B cell (primary cell): ENCODE results near the gene GRK1. TPM values are rescaled to one million over a fixed set of nuclear protein-coding genes. Genes with fewer than 3 reads are reported as not detected.

ENCODE experiments used
- ATAC-seq: fragments of 200-7000 bp; cut with Tn5 transposase; one replicate; pipeline ENCODE4 v1.10.0; 2021; ENCODE audit warnings: low read depth, mild to moderate bottlenecking, moderate number of reproducible peaks, moderate library complexity
- CTCF ChIA-PET: fragments of 350-600 bp; sonication (Branson Sonifier 250); formaldehyde crosslinking; loops from one replicate; lab custom pipeline; 2021; ENCODE audit warnings: antibody characterized with exemption, inconsistent platforms; lab: Charles Lee
- POLR2A ChIA-PET: fragments of 350-600 bp; sonication (Branson Sonifier 250); formaldehyde crosslinking; loops from one replicate; lab custom pipeline; 2021; ENCODE audit warnings: antibody characterized with exemption; lab: Charles Lee
- DNase-seq: peaks from one replicate; pipeline ENCODE4 v3.0.0; 2013
- H2AFZ ChIP-seq: 2 replicates; pipeline ENCODE4 v1.6.1; 2012; ENCODE audit warnings: mild to moderate bottlenecking, low read depth, low read length; ENCODE audit not compliant: insufficient read depth, poor library complexity, severe bottlenecking
- H3K27ac ChIP-seq, 2 donors: 1 replicate in 1 of 2; 2 replicates in 1 of 2; pipeline ENCODE4 v1.5.1; 2012 to 2013; ENCODE audit warnings: low read length in 2 of 2, mild to moderate bottlenecking in 2 of 2, moderate library complexity in 1 of 2
- H3K27me3 ChIP-seq, 4 experiments: fragments of 200-600 bp in 1 of 4; sonication (generic) in 1 of 4; replicated peaks in 1 of 4; 1 replicate in 2 of 4; 2 replicates in 2 of 4; pipeline versions ENCODE4 v1.6.1 to v1.7.0; 2013 to 2016; ENCODE audit warnings: low read length in 3 of 4, mild to moderate bottlenecking in 2 of 4, mixed read lengths in 1 of 4, moderate library complexity in 1 of 4; ENCODE audit not compliant: insufficient read depth in 4 of 4, control insufficient read depth in 3 of 4; ENCODE audit errors: control extremely low read depth in 1 of 4
- H3K36me3 ChIP-seq, 2 experiments: replicated peaks in 1 of 2; 1 replicate in 1 of 2; 2 replicates in 1 of 2; pipeline versions ENCODE4 v1.6.1 to v1.7.1; 2013; ENCODE audit warnings: low read length in 1 of 2; ENCODE audit not compliant: insufficient read depth in 2 of 2, control insufficient read depth in 1 of 2; ENCODE audit errors: control extremely low read depth in 1 of 2, extremely low read depth in 1 of 2
- H3K4me1 ChIP-seq, 2 donors: fragments of 200-600 bp in 1 of 2; sonication (generic) in 1 of 2; 1 replicate in 1 of 2; 2 replicates in 1 of 2; pipeline versions ENCODE4 v1.5.1 to v1.6.1; 2013 to 2017; ENCODE audit warnings: low read length in 2 of 2; ENCODE audit not compliant: control insufficient read depth in 2 of 2, insufficient read depth in 2 of 2
- H3K4me2 ChIP-seq: replicated peaks from 2 replicates; pipeline ENCODE3; 2012; ENCODE audit warnings: mild to moderate bottlenecking, low read depth, low read length; ENCODE audit not compliant: poor library complexity, severe bottlenecking
- H3K4me3 ChIP-seq, 5 experiments: fragments of 200-600 bp in 1 of 5; sonication (generic) in 1 of 5; 1 replicate in 3 of 5; 2 replicates in 2 of 5; pipeline versions ENCODE4 v1.5.1 to v1.7.0; 2011 to 2016; ENCODE audit warnings: low read length in 4 of 5, mild to moderate bottlenecking in 4 of 5, low read depth in 2 of 5, control low read depth in 1 of 5, moderate library complexity in 1 of 5; ENCODE audit not compliant: insufficient read depth in 1 of 5; ENCODE audit errors: control extremely low read depth in 1 of 5, extremely low read depth in 1 of 5
- H3K79me2 ChIP-seq: fragments of 200-600 bp; sonication (generic); one replicate; pipeline ENCODE4 v1.6.0; 2016; ENCODE audit warnings: low read length; ENCODE audit not compliant: control insufficient read depth, insufficient read depth
- H3K9ac ChIP-seq: fragments of 200-600 bp; sonication (generic); 2 replicates; pipeline ENCODE4 v1.6.1; 2017; ENCODE audit warnings: mild to moderate bottlenecking, low read length, moderate library complexity
- H3K9me3 ChIP-seq, 3 donors: one replicate each; pipeline versions ENCODE4 v1.6.1 to v1.7.1; 2013; ENCODE audit warnings: low read length in 2 of 3; ENCODE audit not compliant: control insufficient read depth in 2 of 3, insufficient read depth in 1 of 3; ENCODE audit errors: control extremely low read depth in 1 of 3
- H4K20me1 ChIP-seq: 2 replicates; pipeline ENCODE4 v1.6.0; 2012; ENCODE audit warnings: mild to moderate bottlenecking, low read length; ENCODE audit not compliant: insufficient read depth, control insufficient read depth, poor library complexity, severe bottlenecking
- H3K27ac Mint-ChIP-seq: one replicate; pipeline ENCODE4 v1.8.0; 2021; ENCODE audit warnings: mixed read lengths
- H3K27me3 Mint-ChIP-seq: one replicate; pipeline ENCODE4 v1.8.0; 2021; ENCODE audit warnings: mixed read lengths
- H3K4me1 Mint-ChIP-seq: one replicate; pipeline ENCODE4 v1.8.0; 2021; ENCODE audit warnings: mixed read lengths
- H3K4me3 Mint-ChIP-seq: one replicate; pipeline ENCODE4 v1.8.0; 2021; ENCODE audit warnings: mixed read lengths
- H3K9me3 Mint-ChIP-seq: one replicate; pipeline ENCODE4 v1.8.0; 2022; ENCODE audit warnings: mixed read lengths; ENCODE audit not compliant: insufficient read depth
- EZH2 ChIP-seq: IDR thresholded peaks from 2 replicates; pipeline ENCODE4 v1.6.1; 2012; ENCODE audit warnings: borderline replicate concordance, low read depth, mild to moderate bottlenecking, moderate library complexity, low read length; ENCODE audit not compliant: insufficient read depth, poor library complexity, severe bottlenecking
- WGBS: methylation state at CpG from one replicate; pipeline ENCODE4 v1.1.5; 2013; ENCODE audit warnings: missing lambda C conversion rate; ENCODE audit not compliant: insufficient coverage; 5-methylcytosine and 5-hydroxymethylcytosine counted together
- intact Hi-C: fragments of 100-400 bp; cut with micrococcal nuclease; formaldehyde crosslinking; loops from one replicate; pipeline ENCODE4 v1.10.0; 2022
- polyA plus RNA-seq: library from polyadenylated mRNA; depleted of rRNA; stranded (reverse); fragments of >200 nt; gene quantifications from 2 replicates; pipeline ENCODE4 v1.2.3, GENCODE V29; 2012
- total RNA-seq, 2 donors: library from RNA; stranded (reverse); fragments of 120-200 nt in 1 of 2; gene quantifications; 1 replicate in 1 of 2; 2 replicates in 1 of 2; pipeline versions ENCODE4 v1.2.3 to v1.2.4, GENCODE V29; 2013 to 2022
- TF ChIP-seq, protein P1 (sequence below): fragments of 200-600 bp; IDR thresholded peaks from one replicate; pipeline ENCODE4 v1.8.0; 2022; ENCODE audit warnings: antibody characterized with exemption, mild to moderate bottlenecking

Gene GRK1
- total and polyA plus RNA-seq, 2 donors (not counting 1 experiment from before 2014, with no cell fraction given): not detected

DNA sequence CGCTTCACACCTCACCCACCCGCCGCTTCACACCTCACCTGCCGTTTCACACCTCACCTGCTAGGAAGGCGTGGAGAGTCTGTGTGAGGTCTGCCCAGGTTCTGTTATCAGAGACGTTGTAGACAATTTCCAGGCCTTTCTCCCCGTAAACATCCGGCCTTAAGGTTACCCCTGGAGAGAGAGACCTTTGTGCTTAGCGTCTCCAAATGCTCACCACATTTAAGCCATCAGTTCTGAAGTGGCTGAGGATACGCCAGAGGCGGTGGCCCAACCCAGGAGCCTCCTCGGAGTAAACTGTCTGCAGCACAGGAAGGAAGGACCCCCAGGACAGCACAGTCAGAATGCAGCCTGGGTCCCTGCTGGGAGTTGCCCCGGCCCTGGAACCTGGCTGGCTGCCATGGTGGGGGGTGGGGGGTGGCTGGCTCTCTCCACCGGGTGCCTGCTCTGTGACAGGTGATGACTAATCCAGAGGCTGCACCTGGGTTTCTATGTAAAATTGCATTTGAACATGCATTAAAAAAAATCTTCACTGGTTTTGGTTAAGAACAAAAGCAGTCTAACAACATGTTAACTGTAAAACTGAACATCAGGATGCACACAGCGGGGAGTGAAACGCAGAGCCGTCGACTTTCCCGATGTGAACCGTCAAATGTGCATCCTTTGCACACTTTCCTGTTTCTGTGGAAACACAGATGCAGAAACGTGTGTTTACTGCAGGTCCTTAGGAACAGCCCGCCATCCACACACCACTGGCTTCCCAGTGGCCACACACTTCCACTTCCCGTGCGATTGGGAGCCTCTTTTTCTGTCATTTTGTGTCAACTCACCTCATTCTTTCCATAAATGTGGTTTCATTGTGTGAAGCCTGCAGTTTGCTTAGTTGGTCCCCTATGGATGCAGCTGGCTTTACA, 13.5 kb upstream of the GRK1 start:
- Histone ChIP-seq H3K4me3 (no peak overlapping the region), H3K9ac (no peak overlapping the region), H3K27ac (no peak overlapping the region), H3K9me3 (no peaks in the 10 kb centered on the region), H3K27me3 (no peaks in the 10 kb centered on the region), H3K79me2 (no peaks in the 10 kb centered on the region), H3K4me1 (no peaks in the 10 kb centered on the region), H3K4me2 (no peak overlapping the region), H3K36me3 (no peaks in the 10 kb centered on the region), H4K20me1 (no peaks in the 10 kb centered on the region), H2AFZ (no peak overlapping the region)
- H3K4me3 Mint-ChIP-seq: no peak overlapping the region
- ATAC-seq (no peak), DNase-seq (no peak)
- CTCF ChIA-PET: no interaction called here
- WGBS: 59% methylated on average over 19 of the region's 24 CpGs
- TF ChIP-seq, protein P1, sequence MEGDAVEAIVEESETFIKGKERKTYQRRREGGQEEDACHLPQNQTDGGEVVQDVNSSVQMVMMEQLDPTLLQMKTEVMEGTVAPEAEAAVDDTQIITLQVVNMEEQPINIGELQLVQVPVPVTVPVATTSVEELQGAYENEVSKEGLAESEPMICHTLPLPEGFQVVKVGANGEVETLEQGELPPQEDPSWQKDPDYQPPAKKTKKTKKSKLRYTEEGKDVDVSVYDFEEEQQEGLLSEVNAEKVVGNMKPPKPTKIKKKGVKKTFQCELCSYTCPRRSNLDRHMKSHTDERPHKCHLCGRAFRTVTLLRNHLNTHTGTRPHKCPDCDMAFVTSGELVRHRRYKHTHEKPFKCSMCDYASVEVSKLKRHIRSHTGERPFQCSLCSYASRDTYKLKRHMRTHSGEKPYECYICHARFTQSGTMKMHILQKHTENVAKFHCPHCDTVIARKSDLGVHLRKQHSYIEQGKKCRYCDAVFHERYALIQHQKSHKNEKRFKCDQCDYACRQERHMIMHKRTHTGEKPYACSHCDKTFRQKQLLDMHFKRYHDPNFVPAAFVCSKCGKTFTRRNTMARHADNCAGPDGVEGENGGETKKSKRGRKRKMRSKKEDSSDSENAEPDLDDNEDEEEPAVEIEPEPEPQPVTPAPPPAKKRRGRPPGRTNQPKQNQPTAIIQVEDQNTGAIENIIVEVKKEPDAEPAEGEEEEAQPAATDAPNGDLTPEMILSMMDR: no peak
- no peak for TF ChIP-seq EZH2
- no peak overlapping the region for H3K27ac Mint-ChIP-seq
- no peaks in the 10 kb centered on the region for H3K4me1 Mint-ChIP-seq
- H3K9me3 Mint-ChIP-seq: no peaks in the 10 kb centered on the region
- POLR2A ChIA-PET: no interaction called here
- intact Hi-C loops: no loop called here
- H3K27me3 Mint-ChIP-seq: no peaks in the 10 kb centered on the region

DNA sequence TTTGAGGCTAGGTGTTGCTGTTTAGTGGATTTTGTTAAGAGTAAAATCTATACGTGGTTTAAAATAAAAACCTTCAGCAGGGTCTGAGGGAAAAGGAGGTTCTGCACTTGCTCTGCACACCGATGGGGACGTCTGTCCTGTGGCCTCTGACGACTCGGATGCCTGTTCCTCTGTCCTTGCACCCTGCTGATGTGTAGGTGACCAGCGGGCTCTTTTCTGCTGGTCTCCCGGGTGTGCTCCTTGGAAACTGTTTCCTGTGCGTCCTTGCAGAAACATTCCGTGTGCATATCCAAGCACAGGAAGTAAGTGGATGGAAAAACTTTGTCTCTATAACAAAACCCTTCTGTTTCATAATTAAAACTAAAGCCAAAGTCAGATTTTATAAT, 12.9 kb upstream of the GRK1 start:
- no peak for ATAC-seq
- Histone ChIP-seq H3K9me3 (no peaks in the 10 kb centered on the region), H3K4me1 (no peaks in the 10 kb centered on the region), H3K4me2 (no peak overlapping the region), H4K20me1 (no peaks in the 10 kb centered on the region), H3K4me3 (no peak overlapping the region), H3K79me2 (no peaks in the 10 kb centered on the region), H3K9ac (no peak overlapping the region), H2AFZ (no peak overlapping the region), H3K27me3 (no peaks in the 10 kb centered on the region), H3K36me3 (no peaks in the 10 kb centered on the region), H3K27ac (no peak overlapping the region)
- no peak for TF ChIP-seq EZH2
- TF ChIP-seq, protein P1: no peak
- no peak overlapping the region for H3K4me3 Mint-ChIP-seq
- no peaks in the 10 kb centered on the region for H3K27me3 Mint-ChIP-seq
- H3K4me1 Mint-ChIP-seq: no peaks in the 10 kb centered on the region
- POLR2A ChIA-PET: no interaction called here
- no peaks in the 10 kb centered on the region for H3K9me3 Mint-ChIP-seq
- intact Hi-C loops: no loop called here
- no peak overlapping the region for H3K27ac Mint-ChIP-seq
- 76% methylated on average over 6 of the region's 9 CpGs for WGBS
- DNase-seq: no peak
- CTCF ChIA-PET: no interaction called here
